C4-2B (cell line): ENCODE data around the gene SLC25A23.

Experiments used
- H3K27ac ChIP-seq: fragments of 450-650 bp; 2 replicates; pipeline ENCODE4 v1.5.1; 2017
- ZFX ChIP-seq: fragments of 450-650 bp; IDR thresholded peaks from 2 replicates; pipeline ENCODE4 v1.6.1; 2017
- TF ChIP-seq, protein P1 (sequence below): fragments of 450-650 bp; conservative IDR thresholded peaks from 2 replicates; pipeline ENCODE4 v1.5.1; 2017; ENCODE audit warnings: mild to moderate bottlenecking

Gene SLC25A23

DNA sequence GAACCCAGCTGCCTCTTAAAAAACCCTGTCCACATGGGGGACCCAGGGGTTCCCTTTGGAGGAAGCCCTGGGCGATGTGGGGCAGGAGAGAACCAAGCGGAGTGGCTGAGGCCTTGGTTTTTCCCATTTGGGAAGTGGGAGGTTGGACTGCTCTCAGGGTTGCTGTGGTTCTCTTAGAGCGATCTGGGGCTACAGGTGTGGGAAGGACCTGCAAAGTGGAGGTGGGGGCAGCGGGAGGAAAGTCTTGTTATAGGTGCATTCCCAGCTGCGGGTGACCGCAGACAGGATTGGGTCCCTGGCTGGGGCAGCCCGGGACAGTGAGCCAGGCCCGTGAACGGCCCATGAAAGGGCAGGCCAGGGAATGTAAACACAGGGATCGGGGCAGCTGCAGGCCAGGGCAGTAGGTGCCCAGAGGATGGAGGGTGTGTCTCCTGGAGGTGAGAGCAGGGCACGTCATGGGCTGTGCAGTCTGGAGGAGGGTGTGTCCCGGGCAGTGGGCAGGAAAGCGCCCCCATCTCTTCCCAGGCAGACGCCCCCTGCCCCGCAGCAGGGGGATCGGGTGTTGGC lies 814 bp downstream of the SLC25A23 start:
- H3K27ac ChIP-seq, result peak overlapping the region; percentile 73
- no peak for TF ChIP-seq ZFX
- TF ChIP-seq, protein P1, sequence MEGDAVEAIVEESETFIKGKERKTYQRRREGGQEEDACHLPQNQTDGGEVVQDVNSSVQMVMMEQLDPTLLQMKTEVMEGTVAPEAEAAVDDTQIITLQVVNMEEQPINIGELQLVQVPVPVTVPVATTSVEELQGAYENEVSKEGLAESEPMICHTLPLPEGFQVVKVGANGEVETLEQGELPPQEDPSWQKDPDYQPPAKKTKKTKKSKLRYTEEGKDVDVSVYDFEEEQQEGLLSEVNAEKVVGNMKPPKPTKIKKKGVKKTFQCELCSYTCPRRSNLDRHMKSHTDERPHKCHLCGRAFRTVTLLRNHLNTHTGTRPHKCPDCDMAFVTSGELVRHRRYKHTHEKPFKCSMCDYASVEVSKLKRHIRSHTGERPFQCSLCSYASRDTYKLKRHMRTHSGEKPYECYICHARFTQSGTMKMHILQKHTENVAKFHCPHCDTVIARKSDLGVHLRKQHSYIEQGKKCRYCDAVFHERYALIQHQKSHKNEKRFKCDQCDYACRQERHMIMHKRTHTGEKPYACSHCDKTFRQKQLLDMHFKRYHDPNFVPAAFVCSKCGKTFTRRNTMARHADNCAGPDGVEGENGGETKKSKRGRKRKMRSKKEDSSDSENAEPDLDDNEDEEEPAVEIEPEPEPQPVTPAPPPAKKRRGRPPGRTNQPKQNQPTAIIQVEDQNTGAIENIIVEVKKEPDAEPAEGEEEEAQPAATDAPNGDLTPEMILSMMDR, result no peak

DNA sequence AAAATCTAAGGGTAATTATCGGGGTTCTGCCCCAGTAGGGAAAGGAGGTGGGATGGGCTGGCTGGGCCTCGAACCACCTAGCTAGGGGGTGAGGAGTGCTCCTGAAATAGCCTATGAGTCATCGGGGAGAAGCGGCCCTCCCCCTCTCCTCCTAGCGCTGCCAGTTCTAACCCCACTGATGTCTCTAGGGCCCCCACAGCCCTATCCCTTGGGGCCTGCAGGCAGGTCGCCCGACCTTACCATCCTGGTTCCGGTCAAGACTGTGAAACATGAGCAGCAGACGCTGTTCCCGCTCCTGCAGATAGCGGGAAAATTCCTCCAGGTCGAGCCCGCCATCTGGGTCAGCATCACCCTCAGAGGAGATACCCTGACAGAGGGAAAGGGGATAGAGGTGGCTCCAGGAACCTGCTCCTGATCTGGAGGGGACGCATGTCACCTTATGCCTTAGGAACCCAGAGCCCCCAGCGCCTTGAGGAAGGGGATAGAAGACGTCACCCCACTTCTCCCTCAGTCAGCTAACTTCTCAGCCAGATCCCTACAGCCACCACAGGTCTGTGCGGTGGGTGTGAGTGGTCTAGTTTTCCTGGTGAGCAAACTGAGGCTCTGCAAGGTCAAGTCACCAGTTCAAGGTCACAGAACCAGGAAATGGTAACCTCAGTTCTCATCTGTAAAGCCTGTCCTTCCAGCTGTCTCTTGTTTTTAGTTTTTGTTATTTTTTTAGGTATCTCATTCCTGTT lies 1.5 kb downstream of the SLC25A23 start:
- no peak for TF ChIP-seq ZFX
- TF ChIP-seq, protein P1, result no peak
- H3K27ac ChIP-seq, result peak overlapping the region; percentile 73

DNA sequence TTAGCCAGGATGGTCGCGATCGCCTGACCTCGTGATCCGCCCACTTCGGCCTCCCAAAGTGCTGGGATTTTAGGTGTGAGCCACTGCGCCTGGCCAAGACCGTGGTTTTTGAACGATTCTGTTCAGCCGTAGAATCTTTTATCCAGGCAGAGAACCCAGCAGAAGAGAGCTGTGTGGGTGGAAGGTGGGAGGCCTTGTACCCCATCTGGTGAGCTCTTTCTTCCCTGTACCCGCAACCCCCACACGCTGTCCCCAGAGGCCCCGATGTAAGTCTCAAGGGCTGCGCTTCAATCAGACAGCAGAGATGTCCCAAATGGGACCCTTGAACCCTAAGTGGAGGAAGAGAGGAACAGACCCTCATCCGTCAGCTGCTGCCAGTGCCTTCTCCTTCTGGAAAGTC lies 3.7 kb downstream of the SLC25A23 start:
- no peak for TF ChIP-seq ZFX
- TF ChIP-seq, protein P1, result no peak
- H3K27ac ChIP-seq, result no peak overlapping the region

DNA sequence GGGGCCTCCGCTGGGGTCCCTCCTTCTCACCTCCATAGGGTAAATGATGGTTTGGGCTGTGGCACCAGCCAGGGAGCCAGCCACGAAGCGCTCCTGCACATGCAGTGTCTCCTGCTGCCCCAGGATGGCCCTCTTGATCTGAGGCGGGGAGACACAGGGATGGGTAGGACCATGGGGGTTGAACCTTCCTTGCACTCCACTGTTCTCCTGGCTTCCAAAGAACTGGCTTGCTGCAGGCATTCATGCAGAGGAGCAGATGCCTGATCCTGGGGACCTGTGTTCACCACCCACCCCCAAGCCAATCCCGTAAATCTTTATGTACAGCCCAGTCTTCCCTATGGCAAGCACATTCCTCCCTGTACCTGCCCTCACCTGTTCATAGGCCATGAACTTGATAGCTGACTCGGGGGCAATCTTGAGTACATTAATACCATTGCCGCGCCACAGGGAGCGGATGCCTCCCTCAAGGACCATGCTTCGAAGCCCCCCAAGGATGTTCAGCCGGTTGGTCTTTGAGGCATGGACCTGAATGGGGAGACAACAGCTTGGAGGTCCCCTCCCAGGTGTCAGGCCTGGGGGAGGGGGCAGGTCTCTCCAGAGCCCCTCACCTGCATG lies 5.5 kb downstream of the SLC25A23 start:
- TF ChIP-seq ZFX, result no peak
- TF ChIP-seq, protein P1, result no peak
- H3K27ac ChIP-seq, result no peak overlapping the region

DNA sequence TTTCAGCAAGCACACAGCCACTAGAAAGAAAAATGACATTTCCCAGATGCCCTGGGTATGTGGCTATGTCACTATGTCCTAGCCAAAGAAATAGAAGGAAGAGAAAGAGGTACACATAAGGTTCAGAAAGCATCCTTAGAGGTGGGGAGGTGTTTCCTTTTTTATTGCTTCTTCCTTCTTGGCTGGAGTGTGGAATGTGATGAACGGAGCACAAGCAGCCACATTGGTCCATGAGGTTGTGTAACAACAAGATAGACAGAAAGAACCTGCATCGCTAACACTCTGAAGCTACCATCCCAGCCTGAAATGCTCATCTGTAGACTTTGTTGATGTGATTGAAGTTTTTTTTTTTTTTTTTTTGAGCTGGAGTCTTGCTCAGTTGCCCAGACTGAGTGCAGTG lies 6.7 kb downstream of the SLC25A23 start:
- H3K27ac ChIP-seq, result no peak overlapping the region
- TF ChIP-seq, protein P1, result no peak
- TF ChIP-seq ZFX, result no peak

DNA sequence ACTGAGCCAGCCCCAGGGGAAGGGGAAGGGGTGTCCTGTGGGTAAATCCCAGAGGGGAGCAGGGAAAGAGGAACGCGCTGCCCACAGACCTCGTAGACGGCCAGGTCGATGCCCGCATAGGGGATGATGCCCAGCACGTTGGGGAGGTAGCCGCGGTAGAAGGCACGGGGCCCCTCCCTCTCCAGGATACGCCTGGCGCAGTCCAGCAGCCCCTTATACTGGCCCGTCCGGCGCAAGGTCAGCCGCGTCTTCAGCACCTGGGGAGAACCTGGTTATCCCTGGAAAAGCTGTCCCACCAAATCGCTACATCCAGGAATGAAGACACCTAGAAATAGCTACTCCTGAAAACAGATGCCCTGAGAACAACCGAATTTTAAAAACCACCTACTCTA lies 7.4 kb downstream of the SLC25A23 start:
- TF ChIP-seq, protein P1, result no peak
- TF ChIP-seq ZFX, result no peak
- H3K27ac ChIP-seq, result no peak overlapping the region

DNA sequence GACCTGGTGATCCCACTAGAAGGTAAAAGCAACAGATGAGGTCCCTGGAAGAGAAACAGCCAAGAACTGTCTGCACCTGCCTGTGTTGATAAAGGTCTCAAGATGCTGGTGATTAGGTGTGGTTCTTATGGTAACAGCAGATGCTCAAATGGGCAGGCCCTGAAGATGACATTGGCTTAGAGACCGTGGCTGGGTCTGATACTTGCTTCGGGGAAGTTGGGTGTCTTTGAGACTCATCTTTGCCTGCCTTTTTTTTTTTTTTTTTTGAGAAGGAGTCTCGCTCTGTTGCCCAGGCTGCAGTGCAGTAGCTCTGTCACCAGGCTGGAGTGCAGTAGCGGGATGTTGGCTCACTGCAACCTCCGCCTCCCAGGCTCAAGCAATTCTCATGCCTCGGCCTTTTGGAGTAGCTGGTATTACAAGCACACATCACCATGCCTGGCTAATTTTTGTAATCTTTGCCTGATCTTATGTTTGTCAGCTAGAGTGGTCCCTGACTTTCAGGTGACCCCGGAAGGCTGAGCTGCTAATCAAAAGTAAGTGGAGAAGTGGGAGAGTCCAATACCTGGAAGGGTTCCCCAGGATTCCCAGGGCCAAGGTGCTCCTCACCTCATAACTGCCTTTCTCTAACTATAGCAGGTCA lies 7.9 kb downstream of the SLC25A23 start:
- TF ChIP-seq ZFX, result no peak
- H3K27ac ChIP-seq, result no peak overlapping the region
